ENCODE data around the gene ABCD4.

Gene ABCD4

DNA sequence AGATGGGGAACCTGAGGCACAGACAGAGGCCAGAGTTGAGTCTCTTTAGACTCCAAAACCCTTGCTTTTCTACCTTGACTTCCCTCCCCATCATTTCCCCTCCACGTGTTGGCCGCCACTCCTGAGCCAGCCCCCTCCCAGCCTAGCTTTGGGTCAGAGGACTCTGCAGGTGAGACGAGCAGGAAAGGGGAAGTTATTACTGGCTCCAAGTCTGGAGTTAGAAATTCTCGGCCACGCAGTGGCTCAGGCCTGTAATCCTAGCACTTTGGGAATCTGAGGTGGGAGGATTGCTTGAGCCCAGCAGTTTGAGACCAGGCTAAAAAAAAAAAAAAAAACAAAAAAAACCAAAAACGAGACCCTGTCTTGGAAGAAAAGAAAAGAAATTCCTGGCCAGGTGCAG is 54.7 kb downstream of the ABCD4 start:
- no peak overlapping the region for H3K27ac ChIP-seq
- TF ChIP-seq, protein P1, sequence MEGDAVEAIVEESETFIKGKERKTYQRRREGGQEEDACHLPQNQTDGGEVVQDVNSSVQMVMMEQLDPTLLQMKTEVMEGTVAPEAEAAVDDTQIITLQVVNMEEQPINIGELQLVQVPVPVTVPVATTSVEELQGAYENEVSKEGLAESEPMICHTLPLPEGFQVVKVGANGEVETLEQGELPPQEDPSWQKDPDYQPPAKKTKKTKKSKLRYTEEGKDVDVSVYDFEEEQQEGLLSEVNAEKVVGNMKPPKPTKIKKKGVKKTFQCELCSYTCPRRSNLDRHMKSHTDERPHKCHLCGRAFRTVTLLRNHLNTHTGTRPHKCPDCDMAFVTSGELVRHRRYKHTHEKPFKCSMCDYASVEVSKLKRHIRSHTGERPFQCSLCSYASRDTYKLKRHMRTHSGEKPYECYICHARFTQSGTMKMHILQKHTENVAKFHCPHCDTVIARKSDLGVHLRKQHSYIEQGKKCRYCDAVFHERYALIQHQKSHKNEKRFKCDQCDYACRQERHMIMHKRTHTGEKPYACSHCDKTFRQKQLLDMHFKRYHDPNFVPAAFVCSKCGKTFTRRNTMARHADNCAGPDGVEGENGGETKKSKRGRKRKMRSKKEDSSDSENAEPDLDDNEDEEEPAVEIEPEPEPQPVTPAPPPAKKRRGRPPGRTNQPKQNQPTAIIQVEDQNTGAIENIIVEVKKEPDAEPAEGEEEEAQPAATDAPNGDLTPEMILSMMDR (IDR thresholded peaks at IDR 0.05): no peak
- TF ChIP-seq ZFX (IDR thresholded peaks at IDR 0.05; ENCODE audit: borderline replicate concordance): no peak

DNA sequence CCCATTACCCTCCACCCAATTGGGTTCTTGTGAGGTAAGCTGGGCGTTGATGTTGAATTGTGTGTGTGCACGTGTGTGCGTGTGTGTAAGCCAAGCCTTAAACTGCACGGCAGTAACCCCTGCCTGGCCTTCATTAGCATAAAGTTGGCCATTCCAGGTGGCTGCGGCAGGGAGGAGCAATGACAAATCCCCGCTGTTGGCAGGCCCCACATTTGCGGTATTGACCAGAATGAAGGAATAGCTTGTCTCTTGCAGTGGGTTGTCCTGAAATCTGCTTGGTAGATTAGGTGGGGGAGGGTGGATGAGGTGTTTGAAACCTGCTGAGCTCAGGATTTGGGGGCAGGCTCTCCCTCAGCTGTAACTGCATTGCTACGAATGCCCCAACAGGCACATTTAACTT is 56.2 kb downstream of the ABCD4 start:
- TF ChIP-seq, protein P1 (IDR thresholded peaks at IDR 0.05): no peak
- no peak for TF ChIP-seq ZFX (IDR thresholded peaks at IDR 0.05; ENCODE audit: borderline replicate concordance)
- H3K27ac ChIP-seq: no peak overlapping the region

DNA sequence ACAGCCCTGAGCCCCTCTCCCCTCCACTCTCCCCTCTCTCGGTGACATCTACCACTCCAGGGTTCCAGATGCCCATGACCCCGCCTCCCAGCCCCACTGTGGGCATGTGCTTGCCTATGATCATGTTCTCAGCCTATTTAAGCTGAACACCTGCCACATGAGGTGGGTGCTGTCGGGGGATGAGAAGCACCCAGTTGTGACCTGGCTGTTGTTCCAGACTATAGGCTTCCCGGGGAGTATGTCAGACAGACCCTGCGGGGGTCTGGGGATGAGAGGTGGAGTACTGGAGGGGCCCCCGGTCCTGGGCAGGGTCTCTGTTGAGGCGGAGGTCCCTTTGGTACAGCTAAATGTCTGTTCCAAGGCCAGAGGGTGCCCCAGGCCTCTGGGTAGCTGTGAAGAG is 57.4 kb downstream of the ABCD4 start:
- TF ChIP-seq, protein P1 (IDR thresholded peaks at IDR 0.05): no peak
- TF ChIP-seq ZFX (IDR thresholded peaks at IDR 0.05; ENCODE audit: borderline replicate concordance): no peak
- H3K27ac ChIP-seq: no peak overlapping the region

DNA sequence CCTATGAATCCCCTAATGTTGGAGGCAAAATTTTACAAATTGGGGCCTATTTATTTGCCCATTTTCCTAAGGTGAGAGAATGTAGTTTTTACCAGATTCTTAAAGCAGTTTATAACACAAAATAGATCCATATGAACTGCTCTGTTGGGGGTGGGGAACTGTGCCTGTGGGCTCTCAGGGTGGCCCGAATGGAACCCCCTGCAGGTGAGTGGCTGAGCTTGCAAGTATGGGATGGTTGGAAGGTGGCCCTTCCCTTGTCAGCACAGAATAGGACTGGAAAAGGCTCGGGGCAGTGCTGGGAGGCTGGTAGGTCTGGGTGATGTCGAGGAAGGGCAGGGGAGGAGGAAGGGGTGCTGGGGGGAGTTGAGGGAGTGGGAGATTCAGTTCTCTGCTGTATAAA is 58.6 kb downstream of the ABCD4 start:
- TF ChIP-seq ZFX (IDR thresholded peaks at IDR 0.05; ENCODE audit: borderline replicate concordance): no peak
- TF ChIP-seq, protein P1 (IDR thresholded peaks at IDR 0.05): peak; percentile 8; the same call in 1 of the 2 replicates
- no peak overlapping the region for H3K27ac ChIP-seq

DNA sequence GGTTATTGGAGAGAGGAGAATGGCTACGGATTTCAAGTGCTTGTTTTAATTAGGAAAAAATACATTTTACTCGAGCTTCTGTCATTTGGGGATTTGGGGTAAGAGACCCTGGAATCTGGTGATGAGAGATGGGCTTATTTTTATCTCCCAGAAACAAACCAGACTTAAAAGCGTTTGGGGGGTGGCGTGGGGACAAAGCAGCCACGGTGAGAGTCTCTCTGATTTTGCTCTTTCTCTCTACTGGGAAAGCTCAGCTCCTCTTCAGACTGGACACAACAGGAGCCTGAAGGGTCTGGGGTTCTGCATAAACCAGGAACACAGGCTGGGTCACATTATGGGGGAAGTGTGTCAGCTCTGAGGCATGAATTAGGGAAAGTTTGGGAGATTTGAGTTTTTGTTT is 59.7 kb downstream of the ABCD4 start:
- no peak overlapping the region for H3K27ac ChIP-seq
- TF ChIP-seq ZFX (IDR thresholded peaks at IDR 0.05; ENCODE audit: borderline replicate concordance): no peak
- TF ChIP-seq, protein P1 (IDR thresholded peaks at IDR 0.05): no peak

DNA sequence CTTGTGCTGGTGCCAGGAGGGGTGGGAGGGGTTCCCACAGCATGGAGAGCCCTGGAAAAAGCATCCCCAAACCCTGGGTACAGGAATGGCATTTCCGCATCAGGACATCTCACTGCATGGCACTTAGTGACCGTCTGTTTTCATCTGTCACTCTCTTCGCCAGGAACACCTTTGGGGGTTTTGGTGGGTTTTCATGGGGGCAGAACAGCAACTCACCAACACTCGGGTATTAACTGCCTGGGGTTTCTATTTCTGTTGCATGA is 60.0 kb downstream of the ABCD4 start:
- TF ChIP-seq, protein P1 (IDR thresholded peaks at IDR 0.05): no peak
- TF ChIP-seq ZFX (IDR thresholded peaks at IDR 0.05; ENCODE audit: borderline replicate concordance): no peak
- no peak overlapping the region for H3K27ac ChIP-seq

DNA sequence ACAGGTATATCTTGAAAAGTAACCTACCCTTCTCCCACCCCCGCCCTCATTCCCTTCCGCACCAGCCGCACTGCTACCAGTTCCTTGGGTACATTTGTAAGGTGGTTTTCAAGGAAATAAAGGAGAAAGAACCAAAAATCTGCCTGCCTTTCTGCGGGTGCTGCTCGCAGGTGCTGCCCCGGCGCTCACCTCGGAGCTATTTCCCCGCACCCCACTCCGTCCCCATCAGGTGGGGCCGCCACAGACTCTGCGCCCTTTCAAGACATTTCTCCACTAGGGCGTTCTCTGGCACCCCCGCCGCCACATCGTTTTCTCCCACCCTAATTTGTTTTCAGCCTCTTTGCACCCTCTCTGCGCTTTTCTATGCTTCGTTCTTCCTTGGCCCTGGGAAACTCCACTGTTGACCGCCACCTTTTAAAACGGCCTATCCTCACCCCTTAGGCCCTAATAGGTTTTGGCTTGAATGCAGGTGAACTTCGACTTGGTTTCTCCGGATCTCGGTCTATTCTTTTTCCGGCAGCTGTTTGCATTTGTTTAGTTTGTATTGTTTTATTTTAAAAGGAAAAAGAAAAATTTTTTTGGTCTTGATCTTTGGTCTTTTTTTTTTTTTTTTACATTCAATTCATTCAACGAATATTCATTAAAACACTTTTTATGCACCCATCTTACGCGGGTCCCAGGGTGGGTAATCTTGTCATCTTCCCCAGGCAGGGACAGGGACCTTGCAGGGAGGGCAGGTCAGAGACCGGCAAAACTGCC is 60.5 kb downstream of the ABCD4 start:
- TF ChIP-seq, protein P1 (IDR thresholded peaks at IDR 0.05): no peak
- no peak for TF ChIP-seq ZFX (IDR thresholded peaks at IDR 0.05; ENCODE audit: borderline replicate concordance)
- no peak overlapping the region for H3K27ac ChIP-seq
